NOMO-1 (cell line): ENCODE data around the gene JAG1.

Experiments
- DNase-seq, 2 experiments: peaks; one replicate each; lab custom pipeline; 2025; ENCODE audit not compliant: unreplicated experiment in 2 of 2; lab: John Stamatoyannopoulos, UW

JAG1 gene

DNA sequence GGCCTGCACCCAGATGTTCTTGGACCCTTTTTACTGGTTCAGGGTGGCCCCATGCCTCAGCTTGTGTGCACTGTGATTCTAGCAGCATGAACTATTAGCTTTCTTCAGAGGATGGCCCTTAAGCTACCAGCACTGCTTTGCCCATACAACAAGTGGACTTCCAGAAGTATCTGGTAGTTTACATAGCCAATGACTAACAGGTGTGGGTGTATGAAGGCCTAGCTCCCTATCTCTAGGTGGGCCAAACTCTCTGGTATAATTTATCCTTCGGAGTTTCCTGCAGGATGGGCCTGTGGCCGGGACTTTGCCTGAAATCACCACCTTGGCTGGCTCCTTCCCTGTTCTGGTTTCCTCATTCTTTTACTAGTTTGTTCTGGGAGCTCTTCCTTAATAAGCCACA is 26.1 kb upstream of the JAG1 start:
- DNase-seq: no peak

DNA sequence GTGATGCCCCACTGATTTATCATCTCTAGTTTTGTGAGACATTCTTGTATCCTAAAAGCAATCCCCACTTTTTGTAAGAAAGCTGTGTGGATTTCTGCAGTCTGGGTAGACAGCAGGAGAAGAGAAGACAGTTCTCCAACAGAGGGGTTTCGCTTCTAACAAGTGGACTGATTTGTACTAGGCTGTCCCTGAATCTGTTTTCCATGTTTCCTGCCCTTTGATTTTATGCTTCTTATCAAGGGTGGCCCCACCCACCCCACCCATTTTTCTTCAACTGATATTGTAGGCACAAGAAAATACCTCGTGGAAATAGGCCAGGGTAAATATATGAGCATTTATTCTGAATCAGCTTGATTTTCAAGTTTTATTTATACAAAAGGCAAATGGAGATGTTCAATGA is 25.7 kb upstream of the JAG1 start:
- no peak for DNase-seq

DNA sequence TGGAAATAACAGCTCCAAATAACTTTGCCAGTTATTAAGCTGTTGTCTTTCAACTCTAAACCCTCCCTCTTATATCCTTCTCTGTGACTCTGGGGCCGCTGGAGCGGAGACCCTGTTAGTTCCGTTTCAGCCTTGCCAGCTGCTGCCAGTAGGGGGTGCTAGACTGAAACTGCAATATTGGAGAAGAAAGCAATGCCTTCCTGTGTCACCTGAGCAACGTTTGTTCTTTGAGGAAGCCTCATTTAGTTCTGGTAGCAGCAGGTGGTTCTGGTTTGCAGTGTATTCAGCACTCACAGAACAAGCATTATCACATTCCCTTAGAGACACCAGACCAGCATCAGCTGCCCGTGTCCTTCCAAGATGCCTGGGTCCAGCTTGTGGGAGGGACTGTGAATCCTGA is 22.9 kb upstream of the JAG1 start:
- DNase-seq: no peak

DNA sequence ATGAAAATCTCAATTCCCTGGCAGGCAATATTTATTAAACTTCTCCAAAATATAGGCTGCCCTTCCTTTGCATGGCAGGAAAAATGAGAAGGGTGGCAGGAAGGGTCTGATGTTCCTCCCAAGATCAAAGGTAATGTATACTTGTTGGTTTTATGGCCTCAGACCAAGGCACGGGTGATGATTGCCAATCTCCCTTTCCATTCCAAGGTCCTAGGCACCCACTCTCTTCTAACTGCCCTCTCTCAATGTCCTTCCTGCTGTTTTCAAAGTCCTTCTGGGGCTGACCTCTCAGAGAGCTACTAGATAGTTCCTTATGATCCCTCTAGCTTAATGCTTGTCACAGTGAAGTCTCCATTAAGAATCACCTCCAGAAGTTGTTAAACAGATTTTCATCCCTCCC is 15.6 kb upstream of the JAG1 start:
- DNase-seq: no peak

DNA sequence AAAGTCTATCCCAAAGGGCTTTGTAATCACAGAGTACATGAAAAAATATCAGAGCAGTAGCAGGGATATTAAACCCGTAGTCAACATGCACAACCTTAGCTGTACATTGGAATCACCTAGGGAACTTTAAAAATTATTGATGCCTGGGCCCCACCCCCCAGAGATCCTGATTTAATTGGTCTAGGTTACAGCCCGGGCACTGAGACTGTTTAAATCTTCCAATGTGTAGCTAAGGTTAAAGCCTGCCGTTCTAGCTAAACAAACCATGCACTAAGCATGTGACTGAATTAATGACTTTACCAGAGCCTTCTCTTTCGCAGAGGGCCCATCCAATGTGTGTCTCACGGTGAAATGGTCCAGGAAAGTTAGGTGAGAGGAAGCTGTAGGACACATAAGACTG is 14.1 kb upstream of the JAG1 start:
- DNase-seq: no peak

DNA sequence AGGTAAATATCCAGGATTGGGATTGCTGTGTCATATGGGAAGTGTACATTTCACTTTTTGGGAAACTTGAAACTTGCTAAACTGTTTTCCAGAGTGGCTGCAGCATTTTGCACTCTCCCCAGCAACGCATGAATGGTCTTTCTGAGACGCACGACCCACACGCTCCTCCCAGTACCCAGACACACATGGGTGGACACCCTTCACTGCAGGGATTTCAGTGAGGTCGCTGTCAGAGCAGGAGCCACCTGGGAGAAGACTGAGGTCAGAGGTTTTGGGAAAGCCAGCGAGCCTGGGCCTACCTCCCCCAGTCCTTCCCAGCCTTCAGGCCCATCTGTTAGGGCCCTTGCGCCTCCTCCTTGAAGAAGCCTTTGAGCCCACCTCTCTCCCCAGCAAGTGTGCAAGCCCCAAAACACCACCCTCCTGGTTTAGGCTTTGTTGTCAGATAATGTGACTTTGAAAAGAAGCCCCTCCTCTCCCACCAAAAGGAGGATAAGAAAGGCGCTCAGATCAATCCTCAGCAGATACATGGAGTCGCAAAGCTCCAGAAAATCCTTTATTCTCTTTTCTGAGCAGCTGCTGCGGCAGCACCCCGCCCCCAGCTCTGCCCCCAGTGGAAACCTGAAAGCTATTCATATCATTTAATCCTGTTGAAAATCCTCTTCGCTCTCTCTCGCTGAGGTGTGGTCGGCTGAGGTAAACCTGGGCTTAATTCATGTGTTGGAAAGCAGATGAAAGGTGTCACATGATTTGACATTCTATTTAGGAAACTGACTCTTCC is 12.7 kb upstream of the JAG1 start:
- no peak for DNase-seq

DNA sequence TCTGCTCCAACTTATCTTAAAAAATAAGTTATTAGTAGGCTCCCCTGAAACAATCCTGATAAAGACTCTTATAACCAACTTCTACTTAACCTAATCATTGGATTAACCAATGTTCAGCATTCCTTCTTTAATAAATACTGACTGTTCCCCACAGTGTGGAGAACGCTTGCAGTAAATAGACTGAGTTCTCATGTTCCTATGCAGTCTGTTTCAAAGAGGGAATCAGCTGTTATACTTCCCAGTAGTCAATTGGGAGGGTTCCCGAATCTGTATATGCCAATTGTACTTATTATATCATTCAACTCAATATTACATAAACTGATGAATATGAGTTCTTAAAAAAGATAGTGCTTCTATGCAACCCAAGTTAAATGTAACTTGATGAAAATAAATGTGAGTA is 9.7 kb upstream of the JAG1 start:
- no peak for DNase-seq

DNA sequence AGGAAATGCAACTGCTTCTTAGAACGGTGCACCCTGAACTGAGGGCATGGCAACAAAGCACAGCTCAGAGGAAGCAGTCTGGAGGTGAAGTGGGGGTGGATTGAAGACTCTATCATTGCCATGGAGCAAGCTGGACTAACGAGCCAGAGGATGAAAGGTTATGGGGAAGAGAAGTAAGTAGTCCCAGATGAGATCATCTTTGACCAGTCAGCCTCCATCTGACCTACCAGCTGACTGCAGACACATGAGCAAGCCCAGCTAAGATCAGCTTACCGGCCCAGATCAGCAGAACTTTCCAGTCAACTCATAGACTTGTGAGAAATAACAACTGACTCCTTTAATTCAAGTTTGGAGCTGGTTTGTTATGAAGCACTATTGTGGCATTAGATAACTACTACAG is 9.1 kb upstream of the JAG1 start:
- DNase-seq: no peak

DNA sequence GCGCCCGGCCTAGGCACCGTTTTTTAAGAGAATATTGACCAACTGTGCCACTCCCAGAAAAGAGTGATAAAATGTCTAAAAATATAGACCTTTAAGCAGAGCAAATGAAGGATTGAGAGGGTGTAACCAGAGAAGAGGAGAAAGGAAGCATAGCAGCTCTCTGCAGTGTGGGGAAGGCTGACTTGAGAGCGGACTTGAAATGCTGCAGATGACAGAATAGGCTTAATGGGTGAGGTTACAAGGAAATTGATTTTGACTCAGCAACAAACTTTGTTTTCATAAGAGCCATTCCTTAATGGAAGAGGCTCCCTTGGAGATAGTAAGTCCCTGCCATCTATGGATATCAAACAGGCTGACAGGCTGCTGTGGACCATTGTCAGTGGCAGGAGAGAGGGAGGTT is 7.7 kb upstream of the JAG1 start:
- DNase-seq: no peak

DNA sequence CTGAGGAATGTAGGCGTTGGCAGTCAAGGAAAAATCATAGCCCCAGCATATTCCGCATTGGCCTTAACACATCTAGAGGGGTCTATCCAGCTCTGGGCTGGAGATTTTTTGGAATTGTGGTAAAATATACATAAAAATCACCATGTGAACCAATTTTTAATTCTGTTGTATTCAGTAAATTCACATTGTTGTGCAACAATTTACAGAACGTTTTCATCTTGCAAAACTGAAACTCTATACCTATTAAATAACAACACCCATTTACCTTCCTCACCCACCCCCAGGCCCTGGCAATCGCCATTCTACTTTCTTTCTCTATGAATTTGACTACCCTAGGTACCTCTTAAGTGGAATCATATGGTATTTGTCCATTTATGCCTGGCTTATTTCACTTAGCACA is 6.8 kb upstream of the JAG1 start:
- DNase-seq: no peak

DNA sequence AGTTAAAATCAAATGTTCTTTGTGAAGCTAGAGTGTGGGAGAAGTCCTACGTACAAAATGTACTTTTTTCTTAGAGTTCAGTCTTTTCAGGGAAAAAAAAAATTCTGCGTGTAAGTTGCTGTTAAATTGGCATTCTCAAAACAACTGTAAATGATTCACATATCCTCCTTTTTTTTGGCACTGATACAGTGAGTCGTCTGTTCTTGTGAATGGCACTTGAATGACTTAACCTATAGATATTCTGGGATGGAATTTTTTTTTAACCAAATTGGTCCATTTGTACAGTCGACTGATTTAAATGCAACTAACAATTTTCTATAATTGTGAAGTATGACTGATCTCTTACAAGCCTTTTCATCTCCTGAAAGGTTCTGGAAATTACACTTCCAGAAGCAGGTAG is 5.5 kb upstream of the JAG1 start:
- DNase-seq: no peak

DNA sequence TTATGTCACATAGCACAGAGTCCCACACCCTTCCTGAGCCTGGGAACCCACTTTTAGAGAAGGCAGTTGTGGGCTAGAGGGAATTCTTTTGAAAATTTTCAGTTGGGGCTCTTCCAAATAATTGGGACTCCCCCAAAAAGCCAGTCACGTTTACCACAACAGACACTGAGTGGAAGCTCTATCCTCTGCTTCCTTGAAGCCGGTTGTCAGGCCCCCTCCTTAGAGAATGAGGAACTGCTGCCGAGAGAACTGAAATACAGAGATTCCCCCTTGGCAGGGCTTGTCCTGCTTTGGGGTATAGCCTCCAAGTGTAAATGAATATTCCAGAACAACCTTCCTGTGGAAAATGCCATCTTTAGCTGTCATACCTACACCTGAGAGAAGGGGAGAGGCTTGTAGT is 2.7 kb upstream of the JAG1 start:
- DNase-seq: peak in 1 of 2 experiments; percentile 5

DNA sequence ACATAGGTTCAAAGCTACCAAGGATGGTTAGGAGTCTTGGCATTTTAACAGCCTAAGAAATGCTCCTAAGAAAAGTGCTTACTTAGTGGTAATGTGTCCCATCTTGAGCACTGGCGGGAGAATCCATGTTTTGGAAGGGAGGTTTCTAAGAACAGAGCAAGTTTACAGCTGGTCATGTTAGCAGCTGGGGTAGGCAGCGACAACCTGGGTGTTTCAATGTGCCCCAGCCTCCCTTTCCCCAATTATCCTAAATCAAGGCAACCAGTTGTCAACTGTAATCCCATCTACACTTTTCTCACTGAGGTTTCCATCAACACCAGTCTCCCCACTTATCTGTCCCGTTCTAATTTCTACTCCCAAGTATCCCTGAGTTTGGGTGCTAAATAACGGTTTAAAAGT is 1.6 kb upstream of the JAG1 start:
- DNase-seq: no peak

DNA sequence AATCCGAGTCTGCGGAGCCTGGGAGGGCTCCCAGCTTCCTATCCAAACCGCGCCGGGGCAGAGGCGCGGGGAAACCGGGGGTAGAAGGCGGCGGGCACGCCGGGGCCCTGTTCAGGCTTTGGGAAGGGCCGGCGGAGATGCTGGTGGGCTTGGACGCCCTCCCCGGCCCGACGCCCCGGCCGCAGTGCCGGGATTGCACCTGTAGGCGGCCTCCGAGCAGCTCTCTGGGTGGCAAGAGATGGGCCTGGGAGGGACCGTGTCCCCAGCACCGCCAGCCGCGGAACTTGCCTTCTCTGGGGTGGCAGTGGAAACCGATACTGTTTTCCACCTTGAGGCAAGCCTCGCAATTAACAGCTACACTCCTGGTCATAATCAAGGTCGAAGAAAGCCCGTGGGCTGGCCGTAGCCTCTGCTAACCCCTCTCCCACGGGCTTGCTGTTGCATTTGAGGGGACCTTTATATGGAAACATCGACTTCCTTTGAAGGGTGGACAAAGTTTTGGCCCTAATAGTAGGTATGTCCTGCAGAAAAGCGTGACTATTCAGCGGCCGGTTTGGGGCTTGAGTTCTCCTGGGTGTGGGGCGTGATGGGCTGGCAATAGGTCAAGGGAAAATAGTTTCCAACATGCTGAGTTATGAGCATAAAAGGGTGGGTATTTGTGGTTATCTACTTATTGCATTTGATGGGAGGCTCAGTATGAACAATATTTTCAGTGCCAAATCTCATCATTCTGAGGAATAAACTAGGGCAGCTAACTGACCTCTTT is 1.1 kb upstream of the JAG1 start:
- peak; percentile 46 to 64 for DNase-seq

DNA sequence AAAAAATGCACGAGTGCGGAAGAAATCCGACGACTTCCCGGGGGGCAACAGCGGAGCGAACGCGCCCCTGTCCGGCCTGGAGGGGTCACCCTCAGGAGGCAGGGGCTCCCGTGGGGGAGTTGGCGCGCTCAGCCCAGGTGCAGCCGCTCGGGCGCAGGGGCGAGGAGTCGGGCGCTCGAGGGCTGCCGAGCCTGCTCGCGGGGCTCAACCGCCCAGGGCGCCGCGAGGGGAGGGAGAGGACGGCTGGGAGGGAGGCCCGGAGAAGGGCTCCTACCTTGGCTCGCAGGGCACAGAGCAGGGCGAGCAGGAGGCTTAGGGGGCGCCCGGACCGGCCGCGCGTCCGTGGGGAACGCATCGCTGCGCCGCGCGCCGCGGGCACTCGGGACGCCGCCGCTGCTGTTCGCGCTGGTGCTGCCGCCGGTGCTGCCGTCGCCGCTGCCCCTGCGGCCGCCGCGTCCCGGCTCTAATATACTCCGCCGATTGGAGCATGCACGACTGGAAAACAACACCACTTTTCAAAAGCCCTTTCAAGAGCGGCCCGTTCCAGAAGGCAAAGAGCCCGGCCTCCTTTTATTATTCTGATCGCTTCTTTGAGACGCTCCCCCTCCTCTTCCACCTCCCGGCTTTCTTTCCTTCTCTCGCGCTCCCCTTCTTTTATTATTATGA is 490 bp downstream of the JAG1 start:
- peak in 1 of 2 experiments; percentile 31 for DNase-seq

DNA sequence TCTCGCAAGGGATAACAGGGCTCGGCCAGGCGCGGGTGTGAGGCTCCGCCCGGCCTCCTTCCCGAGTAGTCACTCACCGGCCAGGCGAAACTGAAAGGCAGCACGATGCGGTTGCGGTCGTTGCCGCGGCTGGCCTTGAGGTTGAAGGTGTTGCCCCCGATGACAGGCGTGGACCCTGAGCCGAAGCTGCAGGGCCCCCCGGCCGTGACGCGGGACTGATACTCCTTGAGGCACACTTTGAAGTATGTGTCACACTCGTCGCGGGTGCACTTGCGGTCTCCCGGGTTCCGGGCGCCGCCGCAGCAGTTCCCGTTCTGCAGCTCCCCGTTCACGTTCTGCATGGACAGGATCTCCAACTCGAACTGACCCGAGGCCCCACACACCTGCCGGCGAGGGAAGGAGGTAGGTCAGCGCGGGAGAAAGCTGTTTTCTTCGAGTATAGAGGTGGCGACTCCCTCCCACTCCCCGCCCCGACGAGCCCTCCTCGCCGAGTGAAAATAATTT is 1.1 kb downstream of the JAG1 start:
- peak; percentile 39 to 58 for DNase-seq

DNA sequence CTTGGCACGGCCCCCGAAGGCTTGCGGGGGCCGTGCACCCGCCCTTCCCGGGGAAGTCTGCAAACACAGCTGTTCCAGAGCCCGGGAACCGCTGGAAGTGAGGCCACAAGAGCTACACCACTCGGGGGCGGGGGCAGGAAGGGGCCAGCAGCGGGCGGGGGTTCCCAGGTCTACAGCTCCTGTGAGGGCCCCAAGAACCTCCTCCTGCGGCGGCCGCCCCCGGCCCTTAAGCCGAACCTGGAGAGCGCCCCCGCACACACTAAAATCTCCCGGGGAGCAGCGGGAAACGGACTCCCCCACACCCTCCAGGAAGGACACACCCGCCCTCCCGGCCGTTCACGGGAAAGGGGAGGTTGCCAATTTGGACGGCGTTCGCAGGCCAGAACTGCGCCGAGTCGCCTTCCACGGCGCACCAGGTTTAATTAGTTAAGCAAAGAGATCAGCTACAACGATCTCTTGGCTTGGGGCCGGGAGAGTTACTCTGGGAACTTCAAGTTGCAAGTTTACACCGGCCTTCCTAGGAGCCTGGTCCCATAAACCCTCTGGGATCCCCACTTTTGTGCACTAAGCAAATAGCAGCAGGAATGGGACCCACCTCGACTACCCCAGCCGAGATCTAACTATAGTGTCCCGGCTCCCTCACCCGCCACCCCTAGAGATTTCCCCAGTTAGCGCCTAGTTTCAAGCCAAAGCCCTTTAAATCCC is 1.7 kb downstream of the JAG1 start:
- DNase-seq: peak in 1 of 2 experiments; percentile 39

DNA sequence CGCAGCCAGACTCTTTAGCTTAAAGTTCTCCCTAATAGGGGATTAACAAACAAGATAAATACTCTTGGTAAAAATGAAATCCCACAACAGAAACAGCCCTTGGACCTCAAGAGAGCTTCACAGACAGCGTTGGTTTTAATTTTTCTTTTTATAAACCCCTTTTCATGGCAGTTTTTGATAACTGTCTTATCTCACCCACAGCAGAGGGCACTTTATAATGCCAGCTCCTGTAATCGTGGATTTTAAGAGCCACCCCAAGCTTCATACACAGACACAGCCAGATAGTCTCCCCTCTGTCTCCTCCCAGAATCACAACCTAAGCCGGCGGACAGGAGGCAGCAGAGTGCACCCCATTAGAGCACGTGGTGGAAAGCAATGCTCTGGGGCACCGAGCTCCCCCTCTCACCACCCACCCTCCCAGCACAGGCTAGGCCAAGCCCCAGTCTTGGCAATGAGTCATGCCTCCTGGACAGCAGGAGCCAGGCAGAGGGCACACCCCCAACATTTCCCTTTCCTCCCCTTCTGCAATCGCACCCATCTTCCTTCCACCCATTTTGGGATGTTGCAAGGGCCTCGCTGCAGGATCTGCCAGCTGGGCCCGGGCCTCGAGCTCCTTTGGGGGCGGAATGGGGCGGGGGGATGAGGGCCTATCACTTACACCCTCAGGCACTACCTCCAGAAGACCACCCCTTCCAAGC is 2.4 kb downstream of the JAG1 start:
- peak; percentile 49 to 78 for DNase-seq

DNA sequence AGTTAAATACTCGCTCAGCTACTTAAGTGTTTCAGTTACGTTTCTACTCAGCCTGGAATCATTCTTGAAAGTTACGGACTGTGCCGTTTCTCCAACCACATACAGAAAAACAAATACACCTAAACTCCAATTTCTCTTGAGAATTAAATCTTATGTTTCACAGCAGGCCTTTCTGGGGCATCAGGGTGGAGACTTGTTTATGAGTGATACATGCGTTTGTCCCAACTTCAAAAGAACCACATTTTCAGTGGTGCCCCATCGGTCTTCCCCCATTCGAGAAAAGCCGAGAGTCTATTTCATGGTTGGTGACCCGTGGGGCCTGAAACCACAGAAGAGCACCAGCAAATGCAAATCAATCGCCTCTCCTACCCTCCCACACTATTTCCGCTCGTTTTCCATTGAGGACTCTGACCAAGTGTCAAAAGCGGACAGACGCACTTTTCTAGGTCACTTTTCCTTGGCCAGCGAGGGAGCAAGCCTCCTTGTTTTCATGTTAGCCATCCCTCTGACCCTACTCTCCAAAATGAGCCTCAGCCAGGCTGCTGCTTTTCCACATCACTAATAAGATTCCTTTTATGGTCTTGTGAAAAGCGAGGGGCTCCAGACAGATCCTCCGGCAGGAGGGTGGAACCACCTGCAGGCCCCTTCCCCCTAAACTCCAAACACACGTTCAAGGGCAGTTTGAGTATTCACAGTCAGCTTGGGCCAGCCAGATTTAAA is 3.1 kb downstream of the JAG1 start:
- no peak for DNase-seq
